Omental fat pad (tissue), 4 donors: ENCODE data around the gene TCEANC. TPM values are rescaled to one million over a fixed set of nuclear protein-coding genes. Genes with fewer than 3 reads are reported as not detected.
A peak's percentile ranks its signal among the peaks of the same experiment; 100 is the strongest.

Experiments used
- ATAC-seq: fragments of 150-250 bp; one replicate; pipeline ENCODE4 v1.9.1; 2016; ENCODE audit warnings: mild to moderate bottlenecking, moderate library complexity; ENCODE audit not compliant: low FRiP score
- DNase-seq: peaks from one replicate; pipeline ENCODE4 v3.0.0-alpha.2; 2019; ENCODE audit warnings: low spot score
- total RNA-seq, 4 donors: library from RNA; depleted of rRNA; stranded (reverse); fragments of >200 nt; gene quantifications; one replicate each; pipeline ENCODE4 v1.1.0, GENCODE V29; 2016
- TF ChIP-seq, protein P1 (sequence below), 3 donors: fragments of 450-650 bp; IDR thresholded peaks; one replicate each; pipeline ENCODE4 v1.5.1; 2016 to 2017; ENCODE audit warnings: antibody characterized with exemption in 3 of 3, mild to moderate bottlenecking in 3 of 3, moderate library complexity in 2 of 3

The TCEANC gene
- total RNA-seq, 4 donors from 2014 or later: 2.4 to 3.9 (median 3.6) TPM

DNA sequence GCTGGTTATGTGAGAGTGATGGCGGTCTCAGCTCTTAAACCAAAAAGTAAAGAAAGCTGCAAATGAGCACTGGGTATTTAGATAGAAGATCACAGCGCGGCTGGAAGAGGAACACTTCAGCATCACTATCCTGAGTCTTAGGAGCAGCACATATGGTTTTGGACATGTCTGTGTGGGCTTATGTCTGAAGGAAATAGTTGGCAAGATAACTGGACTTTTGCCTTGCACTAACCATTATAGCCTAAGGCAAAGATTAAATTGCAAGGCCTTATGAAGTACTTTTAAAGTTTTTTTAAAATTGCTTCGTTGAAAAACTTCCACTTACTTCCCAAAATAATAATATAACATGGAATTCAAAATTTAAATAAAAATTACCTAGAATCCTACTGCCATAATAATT is 31.4 kb downstream of the TCEANC start:
- TF ChIP-seq, protein P1, sequence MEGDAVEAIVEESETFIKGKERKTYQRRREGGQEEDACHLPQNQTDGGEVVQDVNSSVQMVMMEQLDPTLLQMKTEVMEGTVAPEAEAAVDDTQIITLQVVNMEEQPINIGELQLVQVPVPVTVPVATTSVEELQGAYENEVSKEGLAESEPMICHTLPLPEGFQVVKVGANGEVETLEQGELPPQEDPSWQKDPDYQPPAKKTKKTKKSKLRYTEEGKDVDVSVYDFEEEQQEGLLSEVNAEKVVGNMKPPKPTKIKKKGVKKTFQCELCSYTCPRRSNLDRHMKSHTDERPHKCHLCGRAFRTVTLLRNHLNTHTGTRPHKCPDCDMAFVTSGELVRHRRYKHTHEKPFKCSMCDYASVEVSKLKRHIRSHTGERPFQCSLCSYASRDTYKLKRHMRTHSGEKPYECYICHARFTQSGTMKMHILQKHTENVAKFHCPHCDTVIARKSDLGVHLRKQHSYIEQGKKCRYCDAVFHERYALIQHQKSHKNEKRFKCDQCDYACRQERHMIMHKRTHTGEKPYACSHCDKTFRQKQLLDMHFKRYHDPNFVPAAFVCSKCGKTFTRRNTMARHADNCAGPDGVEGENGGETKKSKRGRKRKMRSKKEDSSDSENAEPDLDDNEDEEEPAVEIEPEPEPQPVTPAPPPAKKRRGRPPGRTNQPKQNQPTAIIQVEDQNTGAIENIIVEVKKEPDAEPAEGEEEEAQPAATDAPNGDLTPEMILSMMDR (IDR thresholded peaks at IDR 0.05): no peak
- no peak for ATAC-seq
- no peak for DNase-seq

DNA sequence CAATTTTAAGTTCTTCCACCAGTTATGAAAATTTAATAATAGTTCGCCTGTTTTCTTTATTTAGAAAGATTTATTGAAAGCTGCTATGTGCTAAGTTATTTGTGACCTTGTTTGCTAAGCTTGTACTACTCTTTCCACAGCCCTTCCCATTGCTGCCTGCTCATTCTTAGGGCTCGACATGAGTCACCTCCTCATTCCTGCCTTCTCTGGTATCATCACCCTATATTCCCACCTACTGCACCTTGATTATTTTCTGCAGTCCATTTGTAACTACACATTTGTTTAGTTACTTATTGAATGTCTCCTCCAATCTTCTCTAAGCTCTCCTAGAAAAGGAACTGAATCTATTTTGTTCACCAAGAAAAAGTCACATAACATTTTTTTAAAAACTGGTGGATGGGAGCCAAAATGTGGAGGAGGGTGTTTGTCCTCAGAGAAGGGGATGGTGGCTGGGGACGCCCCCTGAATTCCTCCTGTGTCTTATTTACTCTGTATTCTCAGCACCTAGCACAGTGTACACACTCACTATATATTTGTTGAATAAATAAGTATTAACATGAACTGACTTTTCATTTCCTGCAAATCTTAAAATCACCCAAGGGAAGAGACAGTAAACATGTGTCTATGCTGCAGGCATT is 32.3 kb downstream of the TCEANC start:
- no peak for ATAC-seq
- TF ChIP-seq, protein P1 (IDR thresholded peaks at IDR 0.05): no peak
- no peak for DNase-seq

DNA sequence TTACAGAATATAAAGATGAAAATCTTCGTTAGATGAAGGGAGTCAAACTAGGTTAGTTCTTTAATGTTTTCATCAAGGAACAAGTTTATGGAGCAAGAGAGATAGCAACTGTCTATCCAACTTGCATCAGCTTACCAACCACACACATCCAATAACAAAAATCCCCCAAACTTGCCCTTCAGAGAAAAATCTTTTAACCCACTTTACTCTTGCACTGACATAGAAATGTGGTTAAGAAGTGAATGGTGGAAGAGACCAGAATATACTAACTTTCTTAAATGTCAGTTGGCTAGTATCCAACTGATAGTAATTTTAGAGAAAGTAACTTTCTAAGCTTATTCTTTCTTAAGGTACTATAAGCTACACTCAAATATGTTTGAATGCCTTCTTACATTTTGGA is 34.3 kb downstream of the TCEANC start:
- TF ChIP-seq, protein P1 (IDR thresholded peaks at IDR 0.05): no peak
- ATAC-seq: no peak
- no peak for DNase-seq

DNA sequence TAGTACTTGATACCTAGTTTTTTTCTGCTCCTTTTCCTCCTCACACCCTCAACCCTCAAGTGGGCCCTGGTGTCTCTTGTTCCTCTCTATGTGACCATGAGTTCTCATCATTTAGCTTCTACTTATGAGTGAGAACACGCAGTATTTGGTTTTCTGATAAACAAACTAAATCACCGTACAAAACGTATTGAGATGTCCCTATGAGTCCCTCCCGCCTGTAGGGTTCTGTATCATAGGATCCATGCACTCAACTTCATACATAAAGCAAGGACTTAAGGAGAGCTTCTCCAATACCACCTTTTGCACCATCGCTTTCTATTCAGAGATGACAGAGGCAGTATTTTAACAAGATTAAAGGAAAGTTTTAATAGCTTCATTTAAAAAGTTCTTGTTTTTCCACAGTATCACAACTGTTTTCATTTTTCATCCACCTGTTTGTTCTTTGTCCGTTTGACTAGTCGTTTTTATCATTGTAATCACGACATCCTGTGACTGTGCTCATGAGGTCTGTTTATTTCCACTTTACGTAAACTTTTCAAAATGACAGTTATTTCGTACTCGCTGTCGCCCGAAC is 35.5 kb downstream of the TCEANC start:
- DNase-seq (no peak), ATAC-seq (no peak)
- TF ChIP-seq, protein P1 (IDR thresholded peaks at IDR 0.05): no peak

DNA sequence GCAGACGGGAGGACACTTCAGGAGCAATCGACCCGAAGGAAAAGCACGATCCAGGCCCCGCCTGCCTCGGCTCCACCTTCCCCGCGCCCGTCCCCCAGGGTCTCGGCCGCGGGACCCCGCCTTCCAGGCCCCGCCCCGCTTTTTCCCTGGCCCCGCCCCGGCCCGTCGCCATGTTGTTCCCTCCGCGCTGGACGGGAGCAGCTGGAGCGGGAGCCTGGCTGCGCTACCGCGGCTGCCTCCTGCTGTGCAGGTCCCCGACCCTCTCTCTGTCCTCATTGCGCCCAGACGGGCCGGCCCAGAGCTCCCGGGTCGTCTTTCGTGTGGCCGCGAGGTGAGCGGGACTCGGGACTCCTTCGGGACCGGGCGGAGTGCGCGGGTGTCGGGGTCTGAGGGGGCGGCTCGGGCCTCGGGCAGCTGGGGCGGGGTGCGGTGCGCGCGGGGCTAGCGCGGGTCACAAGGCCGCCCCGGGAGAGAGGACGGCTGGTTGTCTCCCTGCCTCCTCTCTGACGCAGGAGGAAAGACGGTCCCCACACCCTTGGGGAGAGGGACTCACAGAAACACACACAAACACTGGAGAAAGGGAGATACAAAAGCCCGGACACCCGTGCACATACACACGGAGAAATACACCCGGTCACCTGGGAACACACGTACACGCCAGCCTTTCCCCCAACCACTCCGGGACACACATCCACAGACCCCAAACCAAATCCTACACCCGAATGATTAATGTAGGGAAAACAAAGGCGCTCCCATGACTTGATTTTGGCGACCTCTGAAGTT is 36.2 kb downstream of the TCEANC start, which contains the start of gene RAB9A:
Gene RAB9A (plus strand): TSS at position 171 of the 783 bp plus-strand sequence. CDS start 19,619 bp downstream, outside the sequence.
- TF ChIP-seq, protein P1 (IDR thresholded peaks at IDR 0.05): no peak
- DNase-seq (peak; percentile 71), ATAC-seq (peak; percentile 93)

DNA sequence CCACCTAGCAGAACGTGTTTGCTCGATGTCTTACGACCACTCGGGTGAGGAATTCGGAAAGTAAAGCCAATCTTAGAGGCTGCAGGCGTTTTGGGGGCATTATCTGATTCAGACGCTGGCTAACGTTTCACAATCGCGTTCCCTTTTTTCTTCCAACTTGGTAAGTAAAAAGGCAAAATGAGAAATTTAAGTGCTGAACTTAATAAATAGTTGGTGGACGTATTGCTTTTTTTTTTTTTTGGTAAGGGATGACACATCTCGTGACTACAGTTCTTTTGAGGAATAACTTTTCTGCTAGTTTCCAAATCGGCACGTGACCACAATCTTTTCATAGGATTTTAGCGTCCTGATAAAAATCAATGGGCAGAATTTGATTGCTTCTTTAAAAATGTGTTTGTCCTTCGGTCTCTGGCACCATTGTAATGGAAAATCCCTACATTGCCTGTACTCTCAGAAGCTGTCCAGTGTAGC is 36.8 kb downstream of the TCEANC start:
- DNase-seq (no peak), ATAC-seq (no peak)
- TF ChIP-seq, protein P1 (IDR thresholded peaks at IDR 0.05): no peak
